ENCODE results near the gene MAGI1.

The MAGI1 gene

GRCh38 chr3:65438096-65438495 is 600.6 kb downstream of the MAGI1 start:
- no peak for DNase-seq

GRCh38 chr3:65436580-65436979 is 602.1 kb downstream of the MAGI1 start:
- no peak for DNase-seq

- no peak for DNase-seq
Observed at GRCh38 chr3:65433480-65433879, 605.2 kb downstream of the MAGI1 start.

- DNase-seq = no peak
Observed at GRCh38 chr3:65432388-65433003, 606.2 kb downstream of the MAGI1 start.

GRCh38 chr3:65425880-65426279 is 612.8 kb downstream of the MAGI1 start:
- no peak for DNase-seq

GRCh38 chr3:65422154-65422553 is 616.6 kb downstream of the MAGI1 start:
- no peak for DNase-seq

- no peak for DNase-seq
Observed at GRCh38 chr3:65419233-65419632, 619.5 kb downstream of the MAGI1 start.

GRCh38 chr3:65413891-65414290 is 624.8 kb downstream of the MAGI1 start:
- no peak for DNase-seq

- DNase-seq = peak; percentile 34
Observed at GRCh38 chr3:65412588-65412987, 626.1 kb downstream of the MAGI1 start.

GRCh38 chr3:65411367-65411766 is 627.4 kb downstream of the MAGI1 start:
- no peak for DNase-seq

GRCh38 chr3:65409176-65409569 is 629.5 kb downstream of the MAGI1 start:
- no peak for DNase-seq

GRCh38 chr3:65408531-65409175 is 630.1 kb downstream of the MAGI1 start:
- DNase-seq = no peak

GRCh38 chr3:65406470-65406869 is 632.2 kb downstream of the MAGI1 start:
- DNase-seq = no peak

GRCh38 chr3:65402597-65402996 is 636.1 kb downstream of the MAGI1 start:
- DNase-seq = no peak

GRCh38 chr3:65401359-65402305 is 637.1 kb downstream of the MAGI1 start:
- no peak for DNase-seq

GRCh38 chr3:65400899-65401298 is 637.8 kb downstream of the MAGI1 start:
- no peak for DNase-seq

- no peak for DNase-seq
Observed at GRCh38 chr3:65398953-65399352, 639.8 kb downstream of the MAGI1 start.

- DNase-seq = no peak
Observed at GRCh38 chr3:65396078-65396477, 642.6 kb downstream of the MAGI1 start.

GRCh38 chr3:65391068-65391467 is 647.6 kb downstream of the MAGI1 start:
- no peak for DNase-seq

GRCh38 chr3:65385805-65386204 is 652.9 kb downstream of the MAGI1 start:
- no peak for DNase-seq

GRCh38 chr3:65381496-65382010 is 657.2 kb downstream of the MAGI1 start:
- no peak for DNase-seq

GRCh38 chr3:65379223-65379622 is 659.5 kb downstream of the MAGI1 start:
- DNase-seq = no peak

GRCh38 chr3:65377637-65378036 is 661.1 kb downstream of the MAGI1 start:
- DNase-seq = no peak

- no peak for DNase-seq
Observed at GRCh38 chr3:65376426-65376825, 662.3 kb downstream of the MAGI1 start.

All from NCI-H2029 treated with DMSO at 0.1 percent for 48 hours (cell line).